MM.1S (cell line): ENCODE results near the gene EYA2.
"Not testable (repeated sequence)": the region's sequence is repeated elsewhere in the genome, so short reads cannot be mapped to it uniquely, and the experiment has no call there.

Source experiments
- DNase-seq: peaks from one replicate; pipeline ENCODE4 v3.0.0-alpha.2; 2015
- H2AFZ ChIP-seq: fragments of 300-600 bp; sonication (generic); 2 replicates; pipeline ENCODE4 v1.6.0; 2016; ENCODE audit warnings: antibody characterized with exemption, low read length
- H3F3A ChIP-seq: fragments of 300-600 bp; sonication (generic); 2 replicates; pipeline ENCODE4 v1.6.1; 2016; ENCODE audit warnings: mild to moderate bottlenecking, antibody characterized with exemption, low read length, moderate library complexity, mixed read lengths; ENCODE audit not compliant: insufficient read depth
- H3K27ac ChIP-seq: fragments of 300-600 bp; sonication (generic); 2 replicates; pipeline ENCODE4 v1.5.1; 2016; ENCODE audit warnings: mild to moderate bottlenecking, low read length
- H3K27me3 ChIP-seq: fragments of 300-600 bp; sonication (generic); replicated peaks from 2 replicates; pipeline ENCODE4 v1.6.0; 2016; ENCODE audit warnings: low read length; ENCODE audit not compliant: insufficient read depth
- H3K36me3 ChIP-seq: fragments of 300-600 bp; sonication (generic); replicated peaks from 2 replicates; pipeline ENCODE4 v1.6.1; 2016; ENCODE audit warnings: mild to moderate bottlenecking, low read length, mixed read lengths; ENCODE audit not compliant: insufficient read depth
- H3K4me1 ChIP-seq: fragments of 300-600 bp; sonication (generic); 2 replicates; pipeline ENCODE4 v1.6.1; 2016; ENCODE audit warnings: low read length, mixed read lengths
- H3K4me2 ChIP-seq: fragments of 300-600 bp; sonication (generic); 2 replicates; pipeline ENCODE4 v1.6.0; 2016; ENCODE audit warnings: low read depth, low read length
- H3K4me3 ChIP-seq: fragments of 300-600 bp; sonication (generic); 2 replicates; pipeline ENCODE4 v1.5.1; 2016; ENCODE audit warnings: low read length, mixed read lengths
- H3K79me2 ChIP-seq: fragments of 300-600 bp; sonication (generic); 2 replicates; pipeline ENCODE4 v1.6.1; 2016; ENCODE audit warnings: mixed run types, low read length, mixed read lengths
- H3K9ac ChIP-seq: fragments of 300-600 bp; sonication (generic); 2 replicates; pipeline ENCODE4 v1.6.1; 2016; ENCODE audit warnings: low read length, mixed read lengths
- H3K9me2 ChIP-seq: fragments of 300-600 bp; sonication (generic); replicated peaks from 2 replicates; pipeline ENCODE4 v1.6.1; 2016; ENCODE audit warnings: mild to moderate bottlenecking, low read length, mixed read lengths; ENCODE audit not compliant: insufficient read depth
- H3K9me3 ChIP-seq: fragments of 300-600 bp; sonication (generic); replicated peaks from 2 replicates; pipeline ENCODE4 v1.6.1; 2016; ENCODE audit warnings: mild to moderate bottlenecking, low read length, mixed read lengths; ENCODE audit not compliant: insufficient read depth
- H4K20me1 ChIP-seq: fragments of 300-600 bp; sonication (generic); 2 replicates; pipeline ENCODE4 v1.6.1; 2016; ENCODE audit warnings: mild to moderate bottlenecking, low read length, moderate library complexity, mixed read lengths; ENCODE audit not compliant: insufficient read depth
- CTCF ChIP-seq: fragments of 300-600 bp; sonication (generic); IDR thresholded peaks from 2 replicates; pipeline ENCODE4 v1.5.1; 2016; ENCODE audit warnings: antibody characterized with exemption, low read length, mixed read lengths
- EZH2 ChIP-seq: fragments of 300-600 bp; sonication (generic); optimal IDR thresholded peaks from 2 replicates; pipeline ENCODE3; 2017; ENCODE audit warnings: low read depth, mild to moderate bottlenecking, antibody characterized with exemption, low read length, mixed read lengths
- EZH2phosphoT487 ChIP-seq: fragments of 300-600 bp; sonication (generic); IDR thresholded peaks from 2 replicates; pipeline ENCODE4 v1.6.1; 2018; ENCODE audit warnings: antibody characterized with exemption, low read length

Gene EYA2

GRCh38 chr20:47174456-47175243 is 280.0 kb downstream of the EYA2 start:
- H3F3A ChIP-seq: no peaks in the 10 kb centered on the region
- H3K27ac ChIP-seq: no peak overlapping the region
- no peaks in the 10 kb centered on the region for H3K9me3 ChIP-seq
- no peaks in the 10 kb centered on the region for H3K4me1 ChIP-seq
- no peaks in the 10 kb centered on the region for H3K79me2 ChIP-seq
- H3K27me3 ChIP-seq: no peaks in the 10 kb centered on the region
- H3K9ac ChIP-seq: no peak overlapping the region
- H2AFZ ChIP-seq: no peak overlapping the region
- TF ChIP-seq EZH2phosphoT487: no peak
- no peak for TF ChIP-seq CTCF
- TF ChIP-seq EZH2: no peak
- H3K4me3 ChIP-seq: no peak overlapping the region
- DNase-seq: no peak
- no peaks in the 10 kb centered on the region for H4K20me1 ChIP-seq
- H3K9me2 ChIP-seq: no peaks in the 10 kb centered on the region
- H3K36me3 ChIP-seq: no peaks in the 10 kb centered on the region
- no peak overlapping the region for H3K4me2 ChIP-seq

- Histone ChIP-seq H2AFZ (no peak overlapping the region), H3K4me3 (no peak overlapping the region), H3F3A (no peaks in the 10 kb centered on the region), H3K9me2 (no peaks in the 10 kb centered on the region), H4K20me1 (no peaks in the 10 kb centered on the region), H3K27me3 (no peaks in the 10 kb centered on the region), H3K9ac (no peak overlapping the region), H3K27ac (no peak overlapping the region), H3K9me3 (no peaks in the 10 kb centered on the region), H3K79me2 (no peaks in the 10 kb centered on the region), H3K4me1 (no peaks in the 10 kb centered on the region), H3K4me2 (no peak overlapping the region), H3K36me3 (no peaks in the 10 kb centered on the region)
- TF ChIP-seq CTCF: no peak
- TF ChIP-seq EZH2phosphoT487: no peak
- no peak for TF ChIP-seq EZH2
- no peak for DNase-seq
These were observed 280.9 kb downstream of the EYA2 start for GRCh38 chr20:47175493-47175892.

- not testable (repeated sequence) for H4K20me1 ChIP-seq, H3K4me3 ChIP-seq, H3K27ac ChIP-seq, H3K9me2 ChIP-seq, H3K27me3 ChIP-seq, H3K9me3 ChIP-seq, H3K4me1 ChIP-seq, H3K79me2 ChIP-seq, H3F3A ChIP-seq, H2AFZ ChIP-seq, DNase-seq, H3K4me2 ChIP-seq, H3K36me3 ChIP-seq, H3K9ac ChIP-seq
These were observed 281.6 kb downstream of the EYA2 start for GRCh38 chr20:47176217-47176616.

- Histone ChIP-seq H3K4me3 (no peak overlapping the region), H3K9ac (no peak overlapping the region), H3K36me3 (no peaks in the 10 kb centered on the region), H3K4me1 (no peaks in the 10 kb centered on the region), H3K79me2 (no peaks in the 10 kb centered on the region), H3K27me3 (no peaks in the 10 kb centered on the region), H3K27ac (no peak overlapping the region), H3K9me3 (no peaks in the 10 kb centered on the region), H3K9me2 (no peaks in the 10 kb centered on the region), H2AFZ (no peak overlapping the region), H3K4me2 (no peak overlapping the region), H3F3A (no peaks in the 10 kb centered on the region), H4K20me1 (no peaks in the 10 kb centered on the region)
- TF ChIP-seq CTCF (no peak), EZH2 (no peak), EZH2phosphoT487 (no peak)
- no peak for DNase-seq
These were observed 283.6 kb downstream of the EYA2 start for GRCh38 chr20:47178277-47178676.
